C1 segment of cervical spinal cord (tissue), 14 donors: ENCODE results near the gene SLFN13.
A peak's percentile ranks its signal among the peaks of the same experiment; 100 is the strongest.
"Not testable (repeated sequence)": the region's sequence is repeated elsewhere in the genome, so short reads cannot be mapped to it uniquely, and the experiment has no call there.

Experiments
- DNase-seq, 14 donors: peaks; one replicate each; lab custom pipeline; 2025; lab: John Stamatoyannopoulos, UW

SLFN13 gene

DNA sequence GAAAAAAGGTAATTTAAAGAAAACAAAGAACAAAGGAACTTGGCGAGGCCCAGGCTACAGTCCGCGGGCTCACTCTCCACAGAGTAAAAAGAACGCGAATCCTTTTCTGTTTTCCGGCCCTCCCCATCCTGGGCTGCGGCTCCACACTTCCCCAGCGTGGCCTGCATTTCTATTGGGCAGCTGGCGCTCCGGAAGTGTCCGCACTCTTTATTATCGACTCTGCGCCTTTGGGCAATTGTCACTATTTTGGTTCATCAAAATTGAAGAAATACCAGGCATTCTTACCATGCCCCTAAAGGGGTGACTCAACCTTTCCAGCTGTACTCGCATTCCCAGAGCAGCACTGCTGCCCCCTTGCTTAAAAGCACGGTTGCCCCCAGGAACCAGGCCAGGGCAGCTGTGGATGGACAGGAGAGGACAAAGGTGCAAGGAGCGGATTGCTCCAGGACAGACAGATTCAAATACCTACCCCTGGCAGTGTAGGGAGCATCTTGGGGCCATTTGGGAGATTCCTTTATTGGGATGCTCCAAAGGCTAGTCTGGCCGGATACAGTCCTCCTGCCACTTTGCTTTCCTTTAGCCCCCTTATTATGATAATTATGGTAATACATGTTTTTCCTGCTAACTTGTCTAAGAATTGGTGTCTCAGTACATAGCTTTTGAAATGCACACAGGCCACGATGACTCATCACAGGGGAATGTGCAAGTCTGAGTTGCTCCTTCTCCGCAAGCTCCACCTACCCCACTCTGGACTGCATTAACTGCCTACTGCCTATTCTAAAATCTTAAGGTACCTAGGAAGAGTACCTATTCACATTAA, 15.3 kb downstream of the SLFN13 start:
- DNase-seq: peak in 4 of 14 donors; percentile 3 to 38 (median 14)

DNA sequence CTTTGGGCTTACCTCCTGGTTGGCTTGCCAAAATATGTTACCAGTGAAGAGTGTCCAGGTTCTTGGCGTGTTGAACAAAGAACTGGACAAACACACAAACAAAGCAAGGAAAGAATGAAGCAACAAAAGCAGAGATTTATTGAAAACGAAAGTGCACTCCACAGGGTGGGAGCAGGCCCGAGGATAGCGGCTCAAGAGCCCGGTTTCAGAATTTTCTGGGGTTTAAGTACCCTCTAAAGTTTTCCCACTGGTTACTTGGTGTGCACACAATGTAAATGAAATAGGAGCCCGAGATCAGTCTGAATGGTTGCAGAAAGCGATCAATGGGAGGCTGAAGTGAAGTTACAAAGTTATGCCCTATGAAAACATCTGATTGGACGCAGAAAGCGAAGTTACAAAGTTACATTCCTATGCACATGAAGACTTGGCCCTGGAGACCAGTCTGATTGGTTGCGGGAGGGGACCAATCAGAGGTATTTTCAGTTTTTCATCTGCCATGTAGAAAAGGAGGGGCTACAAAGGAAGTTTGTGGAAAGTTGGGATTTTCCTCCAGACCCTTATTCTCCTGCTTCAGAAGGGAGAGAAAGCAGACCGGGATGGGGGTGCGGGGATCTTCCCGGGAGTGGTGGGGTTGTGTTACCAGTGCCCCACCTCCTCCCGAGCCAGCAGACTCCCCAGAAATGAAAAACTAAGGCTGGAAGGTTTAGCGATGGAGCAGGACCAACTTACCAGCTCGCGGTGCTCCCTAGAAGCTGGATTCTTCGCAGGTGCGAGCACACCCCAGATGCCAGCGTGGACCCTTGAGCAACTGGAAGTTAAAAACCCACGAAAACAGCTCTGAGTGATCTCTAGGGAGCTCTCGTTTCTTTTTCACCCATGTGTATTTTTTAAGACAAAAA, 16.1 kb downstream of the SLFN13 start, which contains the start of gene SLFN12:
Gene SLFN12 (minus strand): TSS at position 325 of the 899 bp plus-strand sequence. CDS start 9,472 bp downstream, outside the sequence.
- peak in 10 of 14 donors; percentile 4 to 45 (median 22) for DNase-seq

GRCh38 chr17:35429702-35430101, 18.9 kb downstream of the SLFN13 start:
- no peak for DNase-seq

DNA sequence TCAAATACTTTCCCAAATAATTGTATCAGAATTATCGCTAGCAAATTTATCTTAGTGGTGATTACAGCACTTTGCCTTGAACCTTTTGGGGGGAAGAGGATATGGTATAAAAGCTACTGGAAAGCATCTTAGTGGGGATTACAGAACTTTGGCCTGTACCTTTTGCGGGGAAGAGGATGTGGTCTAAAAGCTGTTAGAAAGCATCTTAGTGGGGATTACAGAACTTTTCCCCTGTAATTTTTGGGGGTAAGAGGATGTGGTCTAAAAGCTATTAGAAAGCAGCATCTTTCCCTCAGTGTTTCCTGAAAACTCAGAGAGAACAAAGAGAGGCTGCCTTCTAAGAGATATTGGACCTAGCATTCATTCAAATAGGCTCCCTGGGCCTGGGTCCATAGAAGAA, 20.3 kb downstream of the SLFN13 start:
- no peak for DNase-seq

DNA sequence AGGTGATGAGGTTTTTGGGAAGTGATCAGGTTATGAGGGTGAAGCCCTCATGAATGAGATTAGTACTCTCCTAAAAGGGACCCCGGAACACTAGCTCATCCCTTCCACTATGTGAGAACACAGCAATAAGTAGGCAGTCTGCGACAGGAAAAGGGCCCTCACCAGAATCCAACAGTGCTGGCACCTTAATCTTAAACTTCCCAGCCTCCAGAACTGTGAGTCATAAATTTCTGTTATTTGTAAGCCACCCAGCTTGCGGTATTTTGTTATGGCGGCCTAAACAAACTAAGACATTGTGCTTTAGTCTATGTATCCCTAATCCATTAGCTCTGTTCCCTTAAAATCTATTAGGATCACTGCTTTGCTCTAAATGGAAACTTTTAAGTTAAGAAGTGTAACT, 24.8 kb downstream of the SLFN13 start:
- DNase-seq: no peak

DNA sequence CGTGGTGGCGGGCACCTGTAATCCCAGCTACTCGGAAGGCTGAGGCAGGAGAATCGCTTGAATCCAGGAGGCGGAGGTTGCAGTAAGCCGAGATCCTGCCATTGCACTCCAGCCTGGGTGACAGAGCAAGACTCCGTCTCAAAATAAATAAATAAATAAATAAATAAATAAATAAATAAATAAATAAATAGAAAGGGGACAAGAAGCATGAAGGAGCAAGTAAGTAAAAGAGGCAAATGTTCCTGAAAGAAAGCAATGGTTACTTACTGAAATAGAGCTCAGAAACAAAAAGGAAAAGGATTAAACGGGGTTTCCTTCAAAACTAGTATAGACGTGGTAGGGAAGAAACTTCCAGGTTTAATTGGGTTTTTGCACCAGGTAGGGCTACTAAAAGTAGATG, 27.5 kb downstream of the SLFN13 start:
- not testable (repeated sequence) for DNase-seq

DNA sequence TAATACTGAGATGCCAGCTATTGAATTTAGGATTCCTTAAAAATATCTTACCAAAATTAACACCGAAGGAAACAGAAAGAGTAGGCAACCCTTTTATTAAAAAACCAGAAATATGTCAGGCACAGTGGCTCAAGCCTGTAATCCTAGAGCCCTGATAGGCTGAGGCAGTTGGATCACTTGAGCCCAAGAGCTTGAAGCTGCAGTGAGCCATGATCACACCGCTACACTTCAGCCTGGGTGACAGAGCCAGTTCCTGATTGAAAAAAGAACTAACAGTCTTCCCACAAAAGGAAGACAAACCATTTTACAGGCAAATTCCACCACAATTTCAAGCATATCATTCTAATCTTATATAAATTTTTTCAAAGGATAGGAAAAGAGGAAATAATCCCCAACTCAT, 31.9 kb downstream of the SLFN13 start:
- DNase-seq: no peak

GRCh38 chr17:35414707-35415106, 33.9 kb downstream of the SLFN13 start:
- not testable (repeated sequence) for DNase-seq

- DNase-seq: no peak
Measured at GRCh38 chr17:35414247-35414646, 34.3 kb downstream of the SLFN13 start.

GRCh38 chr17:35407531-35407930, 41.0 kb downstream of the SLFN13 start:
- DNase-seq: no peak

DNA sequence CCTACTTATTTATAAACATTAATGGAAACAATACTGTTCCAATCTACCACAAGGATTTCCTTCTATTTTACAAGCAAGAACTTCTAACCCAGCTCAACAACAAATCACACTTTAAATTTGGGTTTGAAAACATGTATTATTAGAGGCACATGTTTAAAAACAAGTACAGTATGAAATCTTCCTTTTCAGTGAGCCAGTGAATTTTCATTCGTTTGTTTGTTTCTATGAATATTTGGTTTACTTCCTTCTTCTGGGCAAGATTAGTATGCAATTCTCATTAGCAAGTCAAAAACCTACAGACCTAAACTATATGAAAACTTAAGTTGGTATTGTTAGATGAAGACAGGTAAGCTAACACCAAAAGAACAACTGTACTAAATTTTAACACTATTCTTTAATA, 42.0 kb downstream of the SLFN13 start:
- DNase-seq: no peak

DNA sequence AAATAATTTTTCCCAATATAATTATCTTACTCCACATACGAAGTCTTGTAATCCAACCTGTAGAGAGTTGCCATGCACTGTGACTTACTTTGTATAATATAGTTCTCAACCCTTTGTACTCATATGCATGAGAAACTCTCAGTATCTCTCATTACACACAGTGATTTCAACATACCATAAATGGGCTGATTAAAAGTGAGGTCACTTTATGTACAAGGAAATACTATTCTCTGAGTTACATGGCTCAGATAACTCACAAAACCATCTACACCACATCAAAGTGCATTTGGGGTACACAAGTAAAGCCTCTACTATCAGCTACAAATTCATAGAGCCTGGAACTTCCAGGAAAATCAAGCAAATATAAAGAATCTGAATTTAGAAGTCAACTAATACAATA, 44.2 kb downstream of the SLFN13 start:
- no peak for DNase-seq

DNA sequence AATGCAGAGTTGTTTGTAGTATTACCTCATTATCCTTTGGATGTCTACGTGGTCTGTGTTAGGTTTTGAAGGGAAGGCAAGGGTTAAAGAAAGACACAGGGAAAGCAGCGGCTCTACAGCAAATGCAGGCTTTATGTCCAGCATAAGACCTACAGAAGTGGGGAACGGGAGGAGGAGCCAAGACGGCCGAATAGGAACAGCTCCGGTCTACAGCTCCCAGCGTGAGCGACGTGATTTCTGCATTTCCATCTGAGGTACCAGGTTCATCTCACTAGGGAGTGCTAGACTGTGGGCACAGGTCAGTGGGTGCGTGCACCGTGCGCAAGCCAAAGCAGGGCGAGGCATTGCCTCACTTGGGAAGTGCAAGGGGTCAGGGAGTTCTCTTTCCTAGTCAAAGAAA, 54.8 kb downstream of the SLFN13 start:
- not testable (repeated sequence) for DNase-seq

- no peak for DNase-seq
Measured at GRCh38 chr17:35390663-35391062, 57.9 kb downstream of the SLFN13 start.

- DNase-seq: no peak
Measured at GRCh38 chr17:35390156-35390555, 58.4 kb downstream of the SLFN13 start.

- DNase-seq: no peak
Measured at GRCh38 chr17:35387496-35387895, 61.1 kb downstream of the SLFN13 start.
